Esophagus squamous epithelium (tissue), 4 donors: Measurements from ENCODE around the gene CLDN14.

Experiments used
- POLR2A ChIP-seq, 4 donors: fragments of 450-650 bp; IDR thresholded peaks; one replicate each; pipeline ENCODE4 v1.6.1; 2017; ENCODE audit warnings: antibody characterized with exemption in 4 of 4, mild to moderate bottlenecking in 4 of 4, moderate library complexity in 3 of 4
- TF ChIP-seq, protein P1 (sequence below), 6 experiments: fragments of 450-650 bp in 4 of 6; fragments of 200-600 bp in 2 of 6; sonication (generic) in 2 of 6; IDR thresholded peaks; one replicate each; pipeline ENCODE4 v1.5.1; 2016 to 2019; ENCODE audit warnings: antibody characterized with exemption in 6 of 6, mild to moderate bottlenecking in 4 of 6, moderate library complexity in 4 of 6

DNA sequence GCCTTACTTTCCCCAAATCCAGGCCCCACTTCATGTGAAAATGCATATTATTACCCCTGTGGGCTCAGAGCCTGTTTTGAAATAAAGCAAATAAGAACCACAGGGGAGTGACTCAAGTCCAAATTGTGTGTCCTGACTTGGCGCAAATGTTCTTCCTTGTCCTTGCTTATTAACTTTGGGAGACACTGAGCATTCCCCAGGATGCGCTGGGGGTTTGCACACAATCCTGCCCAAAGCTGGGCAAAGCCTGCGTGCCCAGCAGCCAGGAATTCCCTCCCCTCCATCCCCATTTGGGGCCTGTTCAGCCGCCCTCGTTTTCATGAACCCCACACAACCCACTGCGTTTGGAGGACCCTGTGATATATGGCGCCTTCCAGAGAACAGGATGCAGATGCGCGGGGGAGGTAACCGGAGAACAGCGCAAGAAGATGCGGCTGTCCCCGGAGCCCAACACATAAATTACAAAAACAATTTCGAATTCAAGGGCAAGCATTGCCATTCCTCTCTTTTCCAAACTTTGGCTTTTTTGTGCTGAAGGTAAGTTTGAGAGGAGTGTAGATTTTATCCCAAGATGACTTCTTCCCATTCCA lies 42.4 kb upstream of the CLDN14 start:
- TF ChIP-seq, protein P1, sequence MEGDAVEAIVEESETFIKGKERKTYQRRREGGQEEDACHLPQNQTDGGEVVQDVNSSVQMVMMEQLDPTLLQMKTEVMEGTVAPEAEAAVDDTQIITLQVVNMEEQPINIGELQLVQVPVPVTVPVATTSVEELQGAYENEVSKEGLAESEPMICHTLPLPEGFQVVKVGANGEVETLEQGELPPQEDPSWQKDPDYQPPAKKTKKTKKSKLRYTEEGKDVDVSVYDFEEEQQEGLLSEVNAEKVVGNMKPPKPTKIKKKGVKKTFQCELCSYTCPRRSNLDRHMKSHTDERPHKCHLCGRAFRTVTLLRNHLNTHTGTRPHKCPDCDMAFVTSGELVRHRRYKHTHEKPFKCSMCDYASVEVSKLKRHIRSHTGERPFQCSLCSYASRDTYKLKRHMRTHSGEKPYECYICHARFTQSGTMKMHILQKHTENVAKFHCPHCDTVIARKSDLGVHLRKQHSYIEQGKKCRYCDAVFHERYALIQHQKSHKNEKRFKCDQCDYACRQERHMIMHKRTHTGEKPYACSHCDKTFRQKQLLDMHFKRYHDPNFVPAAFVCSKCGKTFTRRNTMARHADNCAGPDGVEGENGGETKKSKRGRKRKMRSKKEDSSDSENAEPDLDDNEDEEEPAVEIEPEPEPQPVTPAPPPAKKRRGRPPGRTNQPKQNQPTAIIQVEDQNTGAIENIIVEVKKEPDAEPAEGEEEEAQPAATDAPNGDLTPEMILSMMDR (IDR thresholded peaks at IDR 0.05), result no peak
- no peak for TF ChIP-seq POLR2A (IDR thresholded peaks at IDR 0.05)
